Effector memory CD4-positive, alpha-beta T cell (primary cell): Measurements from ENCODE around the gene DNAJA1.

ENCODE experiments used
- DNase-seq, 3 donors: peaks; one replicate each; pipeline ENCODE4 v3.0.0-alpha.2; 2020
- H3K27ac ChIP-seq: 2 replicates; pipeline ENCODE4 v1.7.0; 2013; ENCODE audit warnings: mild to moderate bottlenecking, low read length, moderate library complexity; ENCODE audit not compliant: insufficient read depth, poor library complexity, severe bottlenecking
- H3K27me3 ChIP-seq: replicated peaks from 2 replicates; pipeline ENCODE4 v1.7.0; 2013; ENCODE audit warnings: mild to moderate bottlenecking, low read length; ENCODE audit not compliant: insufficient read depth, control insufficient read depth, poor library complexity, severe bottlenecking
- H3K36me3 ChIP-seq: 2 replicates; pipeline ENCODE4 v1.7.0; 2013; ENCODE audit warnings: mild to moderate bottlenecking, low read length, moderate library complexity; ENCODE audit not compliant: control insufficient read depth, insufficient read depth
- H3K4me1 ChIP-seq: 2 replicates; pipeline ENCODE4 v1.7.0; 2013; ENCODE audit warnings: low read length, mild to moderate bottlenecking; ENCODE audit not compliant: control insufficient read depth, insufficient read depth, poor library complexity, severe bottlenecking
- H3K4me3 ChIP-seq: 2 replicates; pipeline ENCODE4 v1.7.0; 2013; ENCODE audit warnings: low read length, low read depth, mild to moderate bottlenecking; ENCODE audit not compliant: insufficient read depth, poor library complexity, severe bottlenecking
- H3K9me3 ChIP-seq: 2 replicates; pipeline ENCODE4 v1.7.0; 2013; ENCODE audit warnings: mild to moderate bottlenecking, low read length, moderate library complexity; ENCODE audit not compliant: control insufficient read depth

Gene DNAJA1

DNA sequence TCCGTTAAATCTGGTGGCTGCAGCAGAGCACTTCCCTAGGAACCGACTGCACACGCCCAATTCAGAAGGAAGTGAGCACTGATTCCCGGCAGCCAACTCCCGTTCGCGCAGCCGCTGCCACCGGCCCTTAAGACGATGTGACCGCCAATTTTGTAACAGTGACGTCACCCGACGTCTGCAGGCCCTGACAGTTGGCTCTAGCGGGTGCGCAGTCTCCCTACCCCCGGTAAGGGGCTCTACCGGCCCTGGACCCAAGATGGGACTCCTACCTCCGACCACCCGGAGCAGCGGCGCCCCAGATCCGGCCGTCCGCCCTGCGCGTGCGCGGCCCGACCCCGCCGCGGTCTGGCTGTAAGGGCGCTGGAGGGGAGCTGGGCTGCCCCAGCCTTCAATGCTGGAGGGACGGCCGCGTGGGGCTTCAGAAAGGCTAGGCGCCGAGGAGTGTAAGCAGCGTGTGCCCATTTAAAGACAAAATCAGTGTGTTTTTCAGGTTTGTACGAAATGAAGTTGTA, 19.1 kb downstream of the DNAJA1 start:
- Histone ChIP-seq H3K27me3 (no peaks in the 10 kb centered on the region), H3K4me3 (peak overlapping the region; percentile 53), H3K27ac (peak overlapping the region; percentile 57), H3K4me1 (peaks cover 4% of the 10 kb centered on the region), H3K9me3 (no peaks in the 10 kb centered on the region), H3K36me3 (peaks cover 25% of the 10 kb centered on the region)
- DNase-seq: peak; percentile 41 to 61 (median 49)

GRCh38 chr9:33044677-33045282, 19.7 kb downstream of the DNAJA1 start:
- Histone ChIP-seq H3K9me3 (no peaks in the 10 kb centered on the region), H3K27me3 (no peaks in the 10 kb centered on the region), H3K36me3 (peaks cover 30% of the 10 kb centered on the region), H3K4me3 (peak overlapping the region; percentile 53), H3K27ac (peak overlapping the region; percentile 57), H3K4me1 (peaks cover 4% of the 10 kb centered on the region)
- no peak for DNase-seq

GRCh38 chr9:33046061-33046460, 21.0 kb downstream of the DNAJA1 start:
- Histone ChIP-seq H3K9me3 (no peaks in the 10 kb centered on the region), H3K27me3 (no peaks in the 10 kb centered on the region), H3K4me3 (no peak overlapping the region), H3K4me1 (peaks cover 4% of the 10 kb centered on the region), H3K27ac (no peak overlapping the region), H3K36me3 (peaks cover 36% of the 10 kb centered on the region)
- DNase-seq: no peak

GRCh38 chr9:33048054-33048465, 23.0 kb downstream of the DNAJA1 start:
- no peak for DNase-seq

GRCh38 chr9:33049680-33050361, 24.7 kb downstream of the DNAJA1 start:
- Histone ChIP-seq H3K27ac (no peak overlapping the region), H3K4me3 (no peak overlapping the region), H3K9me3 (no peaks in the 10 kb centered on the region), H3K27me3 (no peaks in the 10 kb centered on the region), H3K4me1 (no peaks in the 10 kb centered on the region), H3K36me3 (peaks cover 61% of the 10 kb centered on the region)
- no peak for DNase-seq

More at GRCh38 chr9:33048054-33048465, 23.0 kb downstream of the DNAJA1 start:
- no peaks in the 10 kb centered on the region for H3K27me3 ChIP-seq
- H3K9me3 ChIP-seq: no peaks in the 10 kb centered on the region
- peaks cover 53% of the 10 kb centered on the region for H3K36me3 ChIP-seq
- H3K4me3 ChIP-seq: no peak overlapping the region
- no peak overlapping the region for H3K27ac ChIP-seq
- H3K4me1 ChIP-seq: peaks cover 4% of the 10 kb centered on the region

DNA sequence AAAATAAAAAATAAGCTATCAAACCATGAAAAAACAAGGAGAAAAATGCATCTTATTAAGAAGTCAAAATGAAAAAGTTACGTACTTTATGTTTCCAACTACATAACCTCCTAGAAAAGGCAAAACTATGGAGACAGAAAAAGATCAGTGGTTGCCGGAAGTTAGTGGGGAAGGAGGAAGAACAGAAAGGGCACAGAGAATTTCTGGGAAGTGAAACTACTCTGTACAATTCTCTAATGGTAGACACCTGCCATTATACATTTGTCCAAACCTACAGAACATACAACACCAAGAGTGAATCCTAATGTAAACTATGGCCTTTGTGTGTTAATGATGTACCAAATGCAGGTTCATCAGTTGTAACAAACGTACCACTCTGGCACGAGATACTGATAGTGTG, 26.1 kb downstream of the DNAJA1 start:
- no peaks in the 10 kb centered on the region for H3K4me1 ChIP-seq
- H3K9me3 ChIP-seq: no peaks in the 10 kb centered on the region
- H3K36me3 ChIP-seq: peaks cover 70% of the 10 kb centered on the region
- no peaks in the 10 kb centered on the region for H3K27me3 ChIP-seq
- H3K27ac ChIP-seq: no peak overlapping the region
- DNase-seq: no peak
- no peak overlapping the region for H3K4me3 ChIP-seq

GRCh38 chr9:33065157-33066076, 40.3 kb downstream of the DNAJA1 start:
- no peak for DNase-seq
- Histone ChIP-seq H3K27me3 (no peaks in the 10 kb centered on the region), H3K4me3 (no peak overlapping the region), H3K9me3 (no peaks in the 10 kb centered on the region), H3K27ac (no peak overlapping the region), H3K36me3 (peaks cover 72% of the 10 kb centered on the region), H3K4me1 (no peaks in the 10 kb centered on the region)

DNA sequence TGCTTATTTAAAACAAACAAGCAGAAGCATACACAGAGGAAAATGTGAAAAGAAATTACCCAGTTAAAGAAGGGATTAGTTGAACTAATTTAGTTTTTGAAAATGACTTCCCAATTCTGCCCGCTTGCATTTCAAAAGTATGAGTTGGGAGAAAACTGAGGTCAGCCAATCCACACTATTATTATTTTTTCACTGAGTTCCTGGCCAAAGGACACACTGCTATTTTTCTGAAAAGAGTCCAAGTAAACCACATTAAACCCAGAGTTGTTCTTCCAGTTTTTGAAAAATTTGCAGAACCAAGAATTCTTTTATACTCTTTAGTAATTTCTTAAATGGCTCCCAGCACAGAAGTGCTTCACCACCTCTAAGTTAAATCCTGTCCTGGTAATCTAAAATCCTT, 43.9 kb downstream of the DNAJA1 start:
- Histone ChIP-seq H3K36me3 (peaks cover 78% of the 10 kb centered on the region), H3K4me1 (no peaks in the 10 kb centered on the region), H3K27me3 (no peaks in the 10 kb centered on the region), H3K9me3 (no peaks in the 10 kb centered on the region), H3K4me3 (no peak overlapping the region), H3K27ac (no peak overlapping the region)
- DNase-seq: no peak

- H3K27me3 ChIP-seq: no peaks in the 10 kb centered on the region
- H3K4me1 ChIP-seq: peaks cover 19% of the 10 kb centered on the region
- H3K9me3 ChIP-seq: no peaks in the 10 kb centered on the region
- peak within 1 kb of the TSS; percentile 81 for H3K4me3 ChIP-seq
- peak; percentile 93 to 95 (median 94) for DNase-seq
- H3K36me3 ChIP-seq: peaks cover 23% of the 10 kb centered on the region
- H3K27ac ChIP-seq: peak within 1 kb of the TSS; percentile 98
Measured at GRCh38 chr9:33076046-33077004, 51.3 kb downstream of the DNAJA1 start, which contains the start of gene SMU1. TSS of gene SMU1 (minus strand) at chr9:33076674. CDS start at chr9:33076608, 66 bp downstream.
